Left ventricle myocardium superior (tissue), 1 donor: ENCODE measurements around the gene ALS2CL. TPM values are rescaled to one million over a fixed set of nuclear protein-coding genes. Genes with fewer than 3 reads are reported as not detected.
"Not testable (repeated sequence)": the region's sequence is repeated elsewhere in the genome, so short reads cannot be mapped to it uniquely, and the experiment has no call there.

Source experiments
- ATAC-seq: fragments of 200-7000 bp; cut with Tn5 transposase; one replicate; pipeline ENCODE4 v1.9.1; 2020; ENCODE audit warnings: mild to moderate bottlenecking, moderate library complexity
- DNase-seq: peaks from one replicate; pipeline ENCODE4 v3.0.0-alpha.2; 2020
- intact Hi-C: fragments of 100-400 bp; cut with micrococcal nuclease; formaldehyde crosslinking; loops from one replicate; pipeline ENCODE4 v1.11.0; 2022
- total RNA-seq: library from RNA; stranded (reverse); fragmentation: NEBNext Ultra II Directional; extraction: Animal tissue kit (Norgen Biotek cat#: 25700); gene quantifications from one replicate; pipeline ENCODE4 v1.2.1, GENCODE V29; 2021
- donor health status: DM: no; HTN: yes; CAD: no; lungs with severe emphysema.

Gene ALS2CL
- total RNA-seq, 1 donor from 2014 or later: 33.1 TPM

DNA sequence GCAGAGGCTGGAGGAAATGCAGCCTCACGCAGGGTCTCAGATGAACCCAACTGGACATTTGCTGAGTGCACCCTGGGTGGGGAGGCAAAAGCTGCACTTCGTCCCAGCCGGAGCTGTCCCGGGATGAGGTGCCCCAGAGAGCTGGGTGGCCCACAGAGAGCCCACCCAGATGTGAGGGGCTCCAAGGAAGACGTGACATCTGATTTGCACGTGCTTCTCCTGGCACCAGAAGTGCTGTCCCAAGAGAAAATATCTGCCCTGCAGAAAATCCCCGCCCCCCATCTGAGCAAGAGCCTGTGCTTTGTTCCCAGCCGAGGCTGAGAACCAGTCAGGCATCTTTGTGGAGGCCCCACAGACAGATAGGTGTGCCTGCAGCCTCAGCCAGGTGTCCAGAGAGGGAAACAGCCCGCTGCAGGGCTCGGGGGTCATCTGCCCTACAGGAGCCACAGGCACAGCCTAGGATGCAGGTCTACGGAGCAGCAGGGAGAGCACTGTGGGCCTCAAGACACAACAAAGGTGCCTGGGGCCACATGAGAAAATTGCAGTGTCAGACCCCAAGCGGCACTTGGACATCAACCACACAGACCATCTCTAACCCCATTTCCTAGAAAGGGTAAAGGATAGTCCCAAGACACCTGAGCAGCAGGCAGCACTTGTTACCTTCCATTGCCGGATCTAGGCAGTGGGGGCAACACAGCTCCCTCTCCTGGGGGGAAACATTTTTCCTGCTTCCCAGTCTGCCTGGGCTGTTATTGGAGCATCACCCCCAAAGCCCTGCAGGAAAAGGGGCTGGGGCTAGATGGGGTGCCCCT, 13.5 kb upstream of the ALS2CL start:
- ATAC-seq: no peak
- no peak for DNase-seq
- intact Hi-C loops: loop anchor here (5.0 kb wide), 1 partner anchor 205 kb away; no protein-coding TSS in a partner anchor

DNA sequence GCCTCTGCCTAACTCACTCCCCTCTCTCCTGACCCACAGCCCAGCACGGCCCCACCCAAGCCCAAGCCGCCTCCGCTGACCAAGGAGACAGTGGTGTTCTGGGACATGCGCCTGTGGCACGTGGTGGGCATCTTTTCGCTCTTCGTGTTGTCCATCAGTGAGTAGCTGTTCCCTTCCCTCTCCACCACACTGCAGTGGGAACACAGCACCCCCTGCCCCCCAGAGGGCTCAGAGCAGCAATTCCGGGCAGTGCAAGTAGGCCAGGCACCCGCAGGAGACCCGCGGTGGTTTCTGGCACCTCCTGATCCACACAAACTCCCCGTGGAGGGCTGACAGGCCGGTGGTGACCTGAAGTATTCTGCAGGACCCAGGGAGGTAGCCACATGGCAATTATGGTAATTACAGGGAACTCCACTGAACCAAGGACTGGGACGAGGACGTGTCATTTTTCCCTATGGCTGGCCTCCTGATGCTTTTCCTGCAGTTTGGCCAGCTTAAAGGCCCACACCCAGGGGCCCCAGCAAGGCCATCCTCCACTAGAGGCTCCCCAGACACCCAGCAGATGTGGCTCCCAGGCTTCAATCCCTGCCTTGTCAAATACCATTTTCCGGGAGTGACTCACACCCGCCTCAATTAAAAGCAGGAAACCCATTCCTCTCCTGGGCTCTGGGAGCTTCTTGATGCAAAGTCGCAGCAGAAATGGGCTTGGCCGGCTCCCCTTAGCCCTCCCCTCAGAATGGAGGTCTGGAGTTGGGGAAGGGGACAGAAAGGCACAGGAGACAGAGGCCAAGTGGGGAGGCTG, 12.5 kb upstream of the ALS2CL start:
- DNase-seq (no peak), ATAC-seq (no peak)
- intact Hi-C loops: loop anchor here (5.0 kb wide), 1 partner anchor 206 kb away; no protein-coding TSS in a partner anchor

DNA sequence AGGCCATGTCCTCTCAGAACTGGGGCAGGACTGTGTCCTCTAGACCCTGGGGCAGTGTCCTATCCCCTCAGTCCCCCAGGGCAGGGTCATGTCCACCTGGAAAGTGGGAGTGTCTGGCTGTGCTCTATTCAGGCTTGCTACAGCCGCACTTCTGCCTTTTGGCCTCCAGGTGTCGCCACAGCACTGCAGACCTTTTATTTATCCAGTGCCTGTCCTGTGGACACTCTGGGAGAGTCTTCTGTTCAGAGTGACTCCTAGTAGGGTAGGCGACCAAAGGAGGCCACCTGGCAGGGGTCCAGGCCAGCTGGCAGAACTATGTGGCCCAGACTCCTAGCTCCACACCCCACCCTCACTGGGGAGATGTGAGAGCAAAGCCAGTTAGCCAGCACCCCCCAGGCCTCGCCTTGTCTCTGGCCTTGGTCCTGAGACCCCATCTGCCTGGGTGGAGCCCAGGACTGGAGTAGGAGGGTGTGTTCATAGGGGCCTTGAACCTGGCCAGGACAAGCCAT, 11.6 kb upstream of the ALS2CL start:
- ATAC-seq: peak; percentile 86
- intact Hi-C loops: loop anchor here (5.0 kb wide), 1 partner anchor 207 kb away; no protein-coding TSS in a partner anchor
- peak; percentile 81 for DNase-seq

DNA sequence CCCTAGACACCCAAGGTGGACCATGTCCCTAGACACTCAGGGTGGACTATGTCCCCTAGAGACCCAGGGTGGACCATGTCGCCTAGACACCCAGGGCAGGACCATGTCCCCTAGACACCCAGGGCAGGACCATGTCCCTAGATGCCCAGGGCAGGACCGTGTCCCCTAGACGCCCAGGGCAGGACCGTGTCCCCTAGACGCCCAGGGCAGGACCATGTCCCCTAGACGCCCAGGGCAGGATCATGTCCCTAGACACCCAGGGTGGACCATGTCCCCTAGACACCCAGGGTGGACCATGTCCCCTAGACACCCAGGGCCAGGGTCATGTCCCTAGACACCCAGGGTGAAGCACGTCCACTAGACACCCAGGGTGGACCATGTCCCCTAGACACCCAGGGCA, 10.9 kb upstream of the ALS2CL start:
- ATAC-seq, DNase-seq, intact Hi-C loops: not testable (repeated sequence)

DNA sequence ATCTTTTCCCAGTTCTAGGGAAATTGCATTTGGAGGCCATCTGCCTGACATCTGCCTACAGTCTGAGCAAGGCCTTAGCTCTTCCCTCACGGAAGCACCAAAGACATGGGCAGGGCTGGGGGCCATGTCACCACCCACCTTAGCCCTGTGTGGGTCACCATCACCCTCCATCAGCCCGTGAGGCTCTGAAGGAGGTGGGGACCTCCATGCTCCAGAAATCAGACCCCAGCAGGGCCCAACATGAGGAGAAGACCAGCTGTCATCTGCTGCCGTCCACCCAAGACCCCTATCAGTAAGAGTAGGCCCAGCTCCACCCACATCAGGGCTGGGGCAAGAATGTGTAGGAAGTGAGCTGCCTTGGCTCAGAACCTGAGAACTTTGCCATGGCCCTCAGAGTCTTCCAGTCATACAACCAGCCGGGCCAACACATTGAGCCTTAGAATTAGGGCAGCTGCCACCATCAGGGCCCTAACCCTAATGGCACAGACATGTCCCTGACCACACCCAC, 9.6 kb upstream of the ALS2CL start:
- DNase-seq: peak; percentile 11

DNA sequence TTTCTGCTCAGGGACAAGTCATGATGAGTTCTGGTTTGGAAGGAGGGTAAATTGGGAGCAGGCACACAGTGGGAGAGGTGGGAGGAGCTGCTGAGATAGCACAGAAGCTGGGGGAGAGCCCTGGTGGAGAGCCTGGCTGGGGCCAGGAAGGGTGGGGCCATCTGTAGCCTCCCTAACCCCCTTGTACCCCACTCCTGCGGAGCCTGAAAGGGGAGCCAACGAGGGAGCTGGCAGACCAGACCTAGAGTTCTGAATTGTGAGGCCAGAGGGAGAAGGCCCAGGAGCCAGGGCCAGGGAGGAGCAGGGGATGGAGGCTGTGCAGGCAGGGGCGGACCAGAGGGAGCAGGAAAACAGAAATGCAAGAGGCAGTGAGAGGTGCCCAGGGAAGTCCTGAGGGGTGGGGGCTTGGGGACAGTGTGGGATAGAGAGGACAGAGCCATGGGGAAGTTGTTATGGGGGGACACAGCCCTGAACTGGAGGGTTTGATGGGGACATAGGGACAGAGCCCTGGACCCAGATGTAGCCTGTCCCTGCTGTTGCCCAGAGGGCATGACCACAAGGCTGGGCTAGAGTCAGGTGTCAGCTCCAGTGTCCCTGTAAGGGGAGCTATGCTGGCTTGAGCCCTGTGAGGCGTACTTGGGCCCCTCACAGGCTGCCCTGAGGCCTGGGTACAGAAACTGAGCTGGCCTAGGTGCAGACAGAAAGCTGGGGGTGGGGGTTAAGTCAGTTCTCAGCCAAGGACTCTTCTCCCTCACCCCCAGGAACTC, 8.9 kb upstream of the ALS2CL start:
- no peak for ATAC-seq
- intact Hi-C loops: no loop called here
- DNase-seq: peak; percentile 21

More for the DNA sequence above, 9.6 kb upstream of the ALS2CL start:
- no peak for ATAC-seq
- intact Hi-C loops: no loop called here

DNA sequence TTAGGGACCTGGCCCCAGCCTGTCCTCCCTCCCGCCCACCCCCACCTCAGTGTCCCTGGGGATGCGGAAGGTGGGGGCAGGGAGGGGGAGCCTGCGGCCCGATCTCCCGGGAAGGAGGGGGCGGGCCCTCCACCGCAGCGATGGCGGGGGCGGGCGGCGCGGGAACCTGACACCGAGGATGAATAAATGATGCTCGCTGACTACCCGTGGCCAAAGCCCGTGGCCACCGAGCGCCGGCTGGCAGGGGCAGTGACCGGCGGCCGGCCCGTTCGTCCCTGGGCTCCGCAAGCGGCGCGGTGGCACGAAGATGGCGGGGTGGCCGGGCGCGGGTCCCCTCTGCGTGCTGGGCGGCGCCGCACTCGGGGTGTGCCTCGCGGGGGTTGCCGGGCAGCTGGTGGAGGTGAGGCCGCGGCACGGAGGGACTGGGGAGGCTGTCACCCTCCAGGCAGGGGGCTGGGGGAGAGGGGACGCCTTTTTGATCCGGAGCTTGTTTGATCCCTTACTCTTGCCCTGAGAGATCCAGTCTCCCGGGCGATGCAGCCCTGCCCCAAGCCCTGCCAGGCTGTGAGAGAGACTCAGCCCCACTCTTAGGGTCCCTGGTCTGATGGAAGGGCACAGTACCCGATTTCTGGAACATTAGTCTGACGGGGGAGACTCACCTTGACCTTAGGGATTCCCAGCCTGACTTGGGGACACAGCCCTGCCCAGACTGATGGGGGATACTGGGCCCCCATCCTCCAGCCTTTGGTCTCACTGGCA, 7.9 kb upstream of the ALS2CL start, which contains the start of gene TMIE:
Gene TMIE (plus strand): TSS at position 212 of the 759 bp plus-strand sequence. CDS start 96 bp downstream, at position 308.
- ATAC-seq: no peak
- DNase-seq: peak; percentile 35
- intact Hi-C loops: no loop called here

DNA sequence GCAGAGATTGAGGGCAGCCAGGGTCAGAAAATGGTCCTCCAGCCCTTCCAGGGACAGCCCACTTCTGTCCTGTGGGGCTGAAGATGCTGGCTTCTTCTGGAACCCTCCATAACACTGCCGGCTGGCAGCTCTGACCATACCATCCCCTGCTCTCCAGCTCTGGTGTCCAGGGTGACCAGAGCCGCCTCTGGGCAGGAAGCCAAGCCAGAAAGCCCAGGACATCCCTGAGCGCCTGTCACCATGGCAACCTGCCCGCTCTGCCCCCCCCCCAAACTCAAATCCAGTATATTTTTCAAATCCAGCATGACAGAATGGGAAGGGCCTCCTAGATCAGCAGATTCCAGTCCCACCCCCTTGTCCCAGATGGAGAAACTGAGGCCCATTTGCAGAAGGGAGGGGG, 7.3 kb upstream of the ALS2CL start:
- ATAC-seq (no peak), DNase-seq (peak; percentile 61)
- intact Hi-C loops: no loop called here

DNA sequence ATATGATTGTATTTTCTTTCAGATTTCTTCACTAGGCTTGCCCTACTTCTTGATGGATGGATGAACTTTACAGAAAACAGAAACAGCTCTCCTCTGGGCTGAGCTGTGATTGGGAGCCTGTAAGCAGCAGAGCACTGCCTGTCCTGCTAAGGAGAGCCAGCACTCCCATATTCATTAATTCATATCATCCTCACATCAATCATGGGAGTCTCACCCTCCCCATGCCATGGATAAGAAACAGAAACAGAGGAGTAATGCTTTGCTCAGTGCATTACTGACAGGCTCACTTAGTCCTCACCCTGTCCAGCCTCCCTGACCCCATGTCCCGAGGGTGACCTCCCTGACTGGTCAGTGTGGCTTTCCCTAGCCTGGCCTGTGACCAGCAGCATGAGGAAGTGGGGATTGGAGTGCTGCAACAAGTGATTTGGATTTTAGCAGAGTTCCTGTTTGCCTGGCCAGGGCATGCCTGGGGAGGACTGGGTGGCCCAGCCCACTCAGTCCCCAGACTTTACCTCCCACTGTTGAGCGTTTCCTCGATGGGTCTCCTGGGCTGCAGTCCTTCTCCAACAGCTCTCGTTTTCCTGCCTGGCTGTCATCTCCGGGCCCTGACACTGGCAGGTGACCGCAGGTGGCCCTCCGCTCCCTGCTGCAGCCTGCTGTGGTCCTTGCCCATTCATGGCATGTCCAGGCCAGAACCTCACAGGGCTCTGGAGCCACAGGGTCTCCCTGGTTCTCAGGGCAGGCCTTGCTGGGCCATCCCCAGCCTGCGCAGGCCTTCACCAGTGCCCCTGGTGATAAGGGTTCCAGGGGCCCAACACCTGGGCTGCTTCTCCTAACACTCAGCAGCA, 6.4 kb upstream of the ALS2CL start:
- peak; percentile 6 for ATAC-seq
- intact Hi-C loops: no loop called here
- DNase-seq: peak; percentile 75

DNA sequence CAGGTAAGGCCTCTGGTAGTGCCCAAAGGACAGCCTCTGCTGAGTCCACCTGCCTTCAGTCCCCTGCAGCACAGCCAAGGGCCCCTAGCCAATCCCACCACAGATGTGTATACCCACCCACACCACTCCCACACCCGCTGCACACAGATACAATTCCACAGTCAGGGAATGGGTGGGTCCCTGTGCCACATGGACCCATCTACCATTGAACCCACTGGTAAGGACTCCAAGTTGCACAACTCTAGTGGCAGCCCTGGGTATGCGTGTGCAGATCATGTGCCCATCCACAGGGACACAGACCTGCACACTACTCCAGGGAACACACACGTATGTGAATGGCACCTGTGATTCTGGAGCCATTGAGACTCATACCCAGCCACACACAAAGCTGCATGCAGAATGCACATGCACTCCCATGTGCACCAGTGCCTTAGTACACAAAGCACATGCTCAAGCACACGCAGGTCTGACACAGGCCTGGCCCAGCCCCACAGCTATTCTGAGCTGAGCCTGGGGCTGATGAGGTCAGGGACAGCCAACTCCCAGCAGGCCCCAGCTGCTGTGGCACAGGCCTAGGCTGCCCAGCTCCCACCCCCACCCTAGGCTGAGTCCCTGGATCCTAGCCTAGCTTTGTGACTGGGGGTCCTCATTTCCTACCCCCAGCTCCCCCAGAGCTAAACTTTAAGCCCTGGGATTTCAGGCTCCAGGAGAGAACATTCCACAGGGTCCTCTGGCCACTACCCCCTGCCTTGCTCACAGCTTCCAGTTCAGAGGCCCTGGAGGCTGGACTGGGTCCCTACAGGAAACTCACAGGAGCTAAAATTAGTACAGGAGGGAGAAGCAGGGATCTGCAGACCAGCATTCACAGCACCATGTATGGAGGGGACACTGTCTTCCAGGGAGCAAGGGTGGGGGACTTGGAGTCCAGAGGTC, 2.7 kb upstream of the ALS2CL start:
- DNase-seq: peak; percentile 86

DNA sequence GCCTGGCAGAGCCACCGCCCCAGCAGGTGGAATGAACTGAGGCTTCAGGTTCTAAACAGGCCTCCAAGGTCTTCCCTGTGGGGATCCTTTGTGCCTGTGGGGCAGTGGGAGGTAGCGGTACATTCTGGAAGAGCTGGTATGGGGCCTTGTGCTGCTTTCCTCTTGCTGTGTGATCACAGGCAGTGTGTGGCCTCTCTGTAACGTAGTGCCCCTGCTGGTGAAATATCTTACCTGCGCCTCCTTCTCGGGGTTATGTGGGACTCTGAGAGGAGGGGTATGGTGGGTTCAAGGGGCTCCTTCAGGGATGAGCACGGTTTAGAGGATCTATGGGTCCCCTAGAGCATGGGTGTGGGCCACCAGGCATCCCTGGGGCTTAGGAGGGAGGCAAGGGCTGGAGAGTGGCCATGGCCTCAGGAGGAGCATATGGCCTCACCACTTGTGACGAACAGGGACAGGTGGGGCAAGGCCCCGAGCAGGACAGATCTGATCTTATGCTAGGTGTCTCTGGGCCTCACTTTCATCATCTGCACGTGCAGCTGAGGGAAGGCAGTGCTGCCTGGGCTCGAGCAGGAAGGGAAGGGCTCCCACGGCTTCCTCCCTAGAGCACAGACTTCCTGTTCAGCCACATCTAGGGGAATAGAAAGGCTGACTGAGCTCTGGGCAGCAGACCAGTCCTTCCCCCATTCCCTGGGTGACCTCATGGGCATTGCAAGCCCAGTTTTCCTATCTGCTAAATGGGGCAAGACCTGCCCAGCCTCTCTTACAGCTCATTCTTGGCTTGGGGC, 1.9 kb upstream of the ALS2CL start:
- DNase-seq (peak; percentile 69), ATAC-seq (peak; percentile 21)
- intact Hi-C loops: no loop called here

More for the DNA sequence above, 2.7 kb upstream of the ALS2CL start:
- intact Hi-C loops: no loop called here
- ATAC-seq: peak; percentile 70

DNA sequence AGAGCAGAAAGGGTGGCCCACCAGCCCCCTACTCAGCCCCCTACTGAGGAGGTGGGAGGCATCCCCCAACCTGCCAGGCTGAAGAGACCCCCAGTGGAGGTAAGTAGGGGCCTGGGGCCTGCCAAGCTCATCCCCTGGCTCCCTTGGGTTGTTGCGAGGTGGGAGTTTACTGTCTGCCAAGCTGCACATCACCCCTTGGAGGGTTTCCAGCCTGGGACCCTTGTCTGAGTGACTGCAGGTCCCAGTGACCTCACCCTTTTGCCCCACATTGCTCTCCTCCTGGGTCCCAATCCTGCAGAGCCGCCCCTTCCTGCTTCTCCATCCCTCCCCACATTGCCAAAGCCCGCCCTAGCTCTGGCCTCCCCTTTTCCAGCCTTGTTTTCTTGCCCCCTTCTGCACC, 1.0 kb upstream of the ALS2CL start:
- intact Hi-C loops: no loop called here

DNA sequence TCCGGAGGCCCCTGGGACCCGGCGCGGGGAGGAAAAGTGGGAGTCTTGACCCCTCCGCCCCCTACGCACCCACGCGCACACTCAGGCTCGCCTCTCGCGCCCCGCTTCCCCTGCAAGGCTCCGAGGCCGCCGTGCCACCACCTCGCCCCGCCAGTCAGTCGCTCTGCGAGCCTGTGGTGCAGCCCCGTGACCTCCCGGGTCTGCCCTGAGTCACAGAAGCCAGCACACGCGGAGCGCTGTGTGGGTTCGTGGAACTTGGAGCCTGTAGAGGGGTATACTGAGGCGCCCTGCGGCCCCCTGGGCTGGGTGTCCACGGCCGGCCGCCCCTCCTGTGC, 380 bp upstream of the ALS2CL start:
- peak; percentile 10 for ATAC-seq
- intact Hi-C loops: no loop called here
- DNase-seq: no peak

More for the DNA sequence above, 1.0 kb upstream of the ALS2CL start:
- DNase-seq: no peak
- no peak for ATAC-seq

DNA sequence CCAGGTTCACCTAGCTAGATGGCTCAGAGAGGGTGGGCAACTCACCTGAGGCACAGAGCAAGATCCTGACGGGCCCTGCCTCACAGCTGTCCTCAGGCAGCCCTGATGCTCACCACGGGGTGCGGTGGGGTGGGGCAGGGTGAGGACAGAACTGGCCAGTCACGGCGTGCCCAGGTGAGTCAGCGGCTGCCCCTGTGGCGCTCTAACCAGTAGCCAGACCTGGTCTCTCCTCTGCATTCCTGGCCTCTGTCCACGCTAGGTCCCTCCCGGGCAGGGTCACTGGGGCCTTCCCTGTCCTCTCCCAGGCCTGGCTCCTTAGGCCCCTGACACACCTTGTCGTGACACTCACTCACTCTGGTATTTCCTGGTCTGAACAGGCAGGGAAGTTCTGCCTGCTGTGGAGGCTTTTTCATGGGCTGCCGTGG, 901 bp downstream of the ALS2CL start:
- intact Hi-C loops: no loop called here

DNA sequence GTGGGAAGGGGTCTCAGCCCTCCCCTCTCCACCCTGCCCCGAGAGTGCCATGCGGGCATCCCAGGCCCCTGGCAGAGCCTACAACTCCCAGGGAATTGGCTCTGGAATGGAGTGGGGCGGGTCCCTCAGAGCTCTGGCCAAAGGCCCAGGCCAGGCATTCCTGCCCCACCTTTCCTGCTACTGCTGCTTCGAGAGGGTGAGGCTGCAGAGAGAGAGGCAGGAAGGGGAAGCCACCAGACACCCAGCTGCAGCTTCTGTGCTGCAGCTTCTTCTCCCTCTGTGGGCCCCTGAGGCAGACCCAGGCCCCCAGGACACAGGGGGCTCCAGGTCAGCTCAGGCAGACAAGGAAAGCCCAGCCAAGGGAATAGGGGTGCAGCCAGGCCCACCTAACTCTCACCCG, 2.7 kb downstream of the ALS2CL start:
- ATAC-seq: peak; percentile 54
- DNase-seq: peak; percentile 81
- intact Hi-C loops: no loop called here

More for the DNA sequence above, 901 bp downstream of the ALS2CL start:
- peak; percentile 51 for DNase-seq
- no peak for ATAC-seq
